HepG2 (cell line): Measurements from ENCODE around the gene NAP1L1. TPM values are rescaled to one million over a fixed set of nuclear protein-coding genes. Genes with fewer than 3 reads are reported as not detected.

Experiments used
- ATAC-seq: fragments of 200-7000 bp; cut with Tn5 transposase; 3 replicates; pipeline ENCODE4 v1.9.1; 2020; ENCODE audit warnings: mild to moderate bottlenecking, moderate library complexity
- BruUV-seq: library from RNA; stranded (reverse); fragments of 400-500 nt; replicated peaks from 2 replicates; lab custom pipeline; 2021; lab: Mats Ljungman, UMichigan
- CTCF ChIA-PET: fragments of 300-600 bp; formaldehyde crosslinking; extraction: SDS; loops from one replicate; lab custom pipeline; 2021; ENCODE audit warnings: low total read pairs, inconsistent platforms, low intra/inter-chr PET ratio; lab: Yijun Ruan, JAX
- POLR2A ChIA-PET: fragments of 350-600 bp; sonication (Branson Sonifier 250); formaldehyde crosslinking; loops from one replicate; lab custom pipeline; 2020; ENCODE audit warnings: antibody characterized with exemption, inconsistent platforms; lab: Yijun Ruan, JAX
- DNase-seq: peaks from one replicate; pipeline ENCODE4 v3.0.0-alpha.2; 2015; ENCODE audit warnings: low spot score
- FAIRE-seq: peaks from 3 replicates; lab custom pipeline; 2011; peaks lifted over from hg19 to GRCh38; lab: Jason Lieb, UNC
- H2AFZ ChIP-seq: one replicate; pipeline ENCODE4 v1.6.1; 2011; ENCODE audit warnings: low read length, inconsistent platforms
- H3K27ac ChIP-seq: fragments of 300-600 bp; 3 replicates; pipeline ENCODE4 v1.8.0; 2011; ENCODE audit warnings: mixed run types, mild to moderate bottlenecking, mixed read lengths, low read length, inconsistent platforms; ENCODE audit not compliant: insufficient read depth; ENCODE audit errors: extremely low read length
- H3K27me3 ChIP-seq, 2 experiments: fragments of 200-600 bp in 1 of 2; 2 replicates in 1 of 2; 3 replicates in 1 of 2; pipeline versions ENCODE4 v1.6.0 to v1.8.0; 2011; ENCODE audit warnings: low read length in 2 of 2, mild to moderate bottlenecking in 2 of 2, moderate library complexity in 2 of 2, inconsistent platforms in 1 of 2; ENCODE audit not compliant: insufficient read depth in 2 of 2, control insufficient read depth in 1 of 2
- H3K36me3 ChIP-seq, 2 experiments: fragments of 200-600 bp in 1 of 2; replicated peaks in 1 of 2; 2 replicates in 1 of 2; 3 replicates in 1 of 2; pipeline versions ENCODE4 v1.5.1 to v1.8.0; 2011; ENCODE audit warnings: low read length in 2 of 2, inconsistent platforms in 1 of 2; ENCODE audit not compliant: insufficient read depth in 2 of 2, control insufficient read depth in 1 of 2
- H3K4me1 ChIP-seq: 2 replicates; pipeline ENCODE4 v1.5.1; 2012; ENCODE audit warnings: low read length, inconsistent platforms; ENCODE audit not compliant: insufficient read depth
- H3K4me2 ChIP-seq: 2 replicates; pipeline ENCODE4 v1.6.0; 2011; ENCODE audit warnings: low read depth, low read length, inconsistent platforms
- H3K4me3 ChIP-seq, 3 experiments: fragments of 200-600 bp in 1 of 3; sonication (generic), shearing (Covaris generic) in 1 of 3; replicated peaks in 1 of 3; 2 replicates each; pipeline ENCODE4 v1.5.1; 2011 to 2016; ENCODE audit warnings: low read length in 3 of 3, inconsistent platforms in 2 of 3, low read depth in 2 of 3, mild to moderate bottlenecking in 2 of 3, control low read depth in 1 of 3, mixed read lengths in 1 of 3; ENCODE audit not compliant: insufficient read depth in 1 of 3
- H3K79me2 ChIP-seq: one replicate; pipeline ENCODE4 v1.6.1; 2011; ENCODE audit warnings: low read length, inconsistent platforms; ENCODE audit not compliant: insufficient read depth
- H3K9ac ChIP-seq: 2 replicates; pipeline ENCODE4 v1.6.0; 2011; ENCODE audit warnings: mild to moderate bottlenecking, low read depth, low read length, inconsistent platforms; ENCODE audit not compliant: insufficient read depth
- H3K9me3 ChIP-seq: 2 replicates; pipeline ENCODE4 v1.5.1; 2012; ENCODE audit warnings: mild to moderate bottlenecking, low read length
- H4K20me1 ChIP-seq: 2 replicates; pipeline ENCODE4 v1.6.0; 2011; ENCODE audit warnings: inconsistent platforms, mild to moderate bottlenecking, low read length, moderate library complexity; ENCODE audit not compliant: insufficient read depth
- ATF1 ChIP-seq: IDR thresholded peaks from 2 replicates; pipeline ENCODE4 v1.6.1; 2016; ENCODE audit warnings: mild to moderate bottlenecking, control low read depth
- BRD4 ChIP-seq: sonication (generic); formaldehyde crosslinking; IDR thresholded peaks from 2 replicates; pipeline ENCODE4 v1.4.0; 2020; ENCODE audit warnings: missing genetic modification reagents
- GATA4 ChIP-seq: sonication (generic); IDR thresholded peaks from 2 replicates; pipeline ENCODE4 v1.6.1; 2016; ENCODE audit warnings: antibody characterized with exemption, low read depth, borderline replicate concordance
- GLI4 ChIP-seq: sonication (generic); formaldehyde crosslinking; IDR thresholded peaks from 2 replicates; pipeline ENCODE4 v1.5.1; 2020; ENCODE audit warnings: missing genetic modification reagents, mild to moderate bottlenecking, moderate library complexity, borderline replicate concordance
- JARID2 ChIP-seq: sonication (generic); formaldehyde crosslinking; IDR thresholded peaks from 2 replicates; pipeline ENCODE4 v1.8.1; 2023; ENCODE audit warnings: missing genetic modification reagents, inconsistent platforms; ENCODE audit not compliant: insufficient replicate concordance
- REST ChIP-seq, 2 experiments: IDR thresholded peaks; 2 replicates each; pipeline ENCODE4 v1.6.1; 2011 to 2012; ENCODE audit warnings: low read length in 2 of 2, borderline replicate concordance in 1 of 2, low read depth in 1 of 2, mild to moderate bottlenecking in 1 of 2, moderate library complexity in 1 of 2
- SAP130 ChIP-seq: IDR thresholded peaks from 2 replicates; pipeline ENCODE4 v1.6.1; 2016; ENCODE audit warnings: low read depth
- SNRNP70 ChIP-seq: fragments of 200-400 bp; formaldehyde crosslinking; IDR thresholded peaks from 2 replicates; pipeline ENCODE4 v1.6.1; 2017; ENCODE audit warnings: mild to moderate bottlenecking, low read depth, low read length, moderate library complexity
- SP5 ChIP-seq: IDR thresholded peaks from 2 replicates; pipeline ENCODE4 v1.6.1; 2016; ENCODE audit warnings: low read depth, borderline replicate concordance
- YEATS2 ChIP-seq: sonication (generic); formaldehyde crosslinking; IDR thresholded peaks from 2 replicates; pipeline ENCODE4 v1.4.0; 2020; ENCODE audit warnings: missing genetic modification reagents, borderline replicate concordance
- ZBTB1 ChIP-seq: sonication (generic); formaldehyde crosslinking; IDR thresholded peaks from 2 replicates; pipeline ENCODE4 v1.4.0; 2020; ENCODE audit warnings: missing genetic modification reagents, borderline replicate concordance
- ZBTB46 ChIP-seq: sonication (generic); formaldehyde crosslinking; IDR thresholded peaks from 2 replicates; pipeline ENCODE4 v1.4.0; 2020; ENCODE audit warnings: mild to moderate bottlenecking, missing genetic modification reagents, borderline replicate concordance
- ZNF329 ChIP-seq: sonication (generic); formaldehyde crosslinking; IDR thresholded peaks from 2 replicates; pipeline ENCODE4 v1.9.0; 2021; ENCODE audit warnings: low read depth, mild to moderate bottlenecking, missing genetic modification reagents
- ZNF674 ChIP-seq: sonication (generic); formaldehyde crosslinking; IDR thresholded peaks from 2 replicates; pipeline ENCODE4 v1.5.0; 2020; ENCODE audit warnings: low read depth, mild to moderate bottlenecking, missing genetic modification reagents
- WGBS: methylation state at CpG from one replicate; pipeline ENCODE4 v1.1.6; 2017; ENCODE audit warnings: low lambda C conversion rate; 5-methylcytosine and 5-hydroxymethylcytosine counted together
- in situ Hi-C: cut with HindIII; loops from 2 replicates; pipeline ENCODE4 v1.10.0; 2017; ENCODE audit warnings: low pct_unique_long_range_greater_than_20kb; ENCODE audit not compliant: extremely low pct_ligation_motif_present
- intact Hi-C: fragments of 100-400 bp; cut with micrococcal nuclease; formaldehyde crosslinking; loops from one replicate; pipeline ENCODE4 v1.10.0; 2022; ENCODE audit not compliant: unreplicated experiment
- polyA plus RNA-seq, 8 experiments: library from polyadenylated mRNA; depleted of rRNA in 3 of 8; stranded (reverse) in 7 of 8; unstranded in 1 of 8; fragments of >200 nt; fragmentation: Illumina TruSeq in 4 of 8; extraction: Trizol in 4 of 8; gene quantifications; 2 replicates each; pipeline versions ENCODE4 v1.2.1 to v1.2.3, GENCODE V29; 2011 to 2016; ENCODE audit warnings: low read depth in 4 of 8, missing spikeins in 1 of 8, mixed read lengths in 1 of 8; ENCODE audit not compliant: insufficient read depth in 1 of 8
- total RNA-seq, 5 experiments: library from RNA; depleted of rRNA; stranded (reverse); fragments of >200 nt; fragmentation: Illumina TruSeq; extraction: Trizol; gene quantifications; 2 replicates each; pipeline ENCODE4 v1.2.3, GENCODE V29; 2016; ENCODE audit warnings: low read depth in 1 of 5

The NAP1L1 gene
- total and polyA plus RNA-seq, 2 of the 13 experiments (the other 11 are each of a cell fraction or from before 2014, with no cell fraction given): 207 to 309 TPM

- in situ Hi-C loops (no loop called here), intact Hi-C loops (no loop called here)
- H2AFZ ChIP-seq: no peak overlapping the region
- H3K9ac ChIP-seq: no peak overlapping the region
- TF ChIP-seq SP5 (no peak), ZNF674 (no peak), GLI4 (CRISPR knock-in tag) (no peak), JARID2 (CRISPR knock-in tag) (no peak), YEATS2 (no peak), BRD4 (CRISPR knock-in tag) (no peak), ZNF329 (CRISPR knock-in tag) (no peak), REST (IDR thresholded peaks at IDR 0.05; ENCODE audit: borderline replicate concordance in 1 of 2, low read depth in 1 of 2, low read length in 2 of 2) (no peak), ZBTB1 (CRISPR knock-in tag) (no peak), GATA4 (no peak), ATF1 (CRISPR knock-in tag) (no peak), SAP130 (CRISPR knock-in tag) (no peak), SNRNP70 (no peak), ZBTB46 (no peak)
- CTCF ChIA-PET: no interaction called here
- no peaks in the 10 kb centered on the region for H3K9me3 ChIP-seq
- H3K4me1 ChIP-seq: peaks cover 36% of the 10 kb centered on the region
- H3K27me3 ChIP-seq: no peaks in the 10 kb centered on the region
- no peak for ATAC-seq
- DNase-seq: no peak
- no peak for FAIRE-seq
- no peak overlapping the region for H3K4me3 ChIP-seq
- BruUV-seq: no TSS peak
- no peaks in the 10 kb centered on the region for H3K36me3 ChIP-seq
- no peaks in the 10 kb centered on the region for H4K20me1 ChIP-seq
- POLR2A ChIA-PET: no interaction called here
- no peak overlapping the region for H3K27ac ChIP-seq
- no peaks in the 10 kb centered on the region for H3K79me2 ChIP-seq
- no peak overlapping the region for H3K4me2 ChIP-seq
- WGBS: 92% methylated on average over 1 of the region's 1 CpG
These were observed 65.8 kb downstream of the NAP1L1 start for GRCh38 chr12:76018672-76019071.
